ENCODE measurements around the gene ANXA10.

- no peak for TF ChIP-seq ZFX (IDR thresholded peaks at IDR 0.05)
- TF ChIP-seq CTCF (conservative IDR thresholded peaks at IDR 0.05) = no peak
Observed at GRCh38 chr4:168221301-168221700, 129.0 kb downstream of the ANXA10 start.
